Measurements from ENCODE around the gene TFR2.

The TFR2 gene

DNA sequence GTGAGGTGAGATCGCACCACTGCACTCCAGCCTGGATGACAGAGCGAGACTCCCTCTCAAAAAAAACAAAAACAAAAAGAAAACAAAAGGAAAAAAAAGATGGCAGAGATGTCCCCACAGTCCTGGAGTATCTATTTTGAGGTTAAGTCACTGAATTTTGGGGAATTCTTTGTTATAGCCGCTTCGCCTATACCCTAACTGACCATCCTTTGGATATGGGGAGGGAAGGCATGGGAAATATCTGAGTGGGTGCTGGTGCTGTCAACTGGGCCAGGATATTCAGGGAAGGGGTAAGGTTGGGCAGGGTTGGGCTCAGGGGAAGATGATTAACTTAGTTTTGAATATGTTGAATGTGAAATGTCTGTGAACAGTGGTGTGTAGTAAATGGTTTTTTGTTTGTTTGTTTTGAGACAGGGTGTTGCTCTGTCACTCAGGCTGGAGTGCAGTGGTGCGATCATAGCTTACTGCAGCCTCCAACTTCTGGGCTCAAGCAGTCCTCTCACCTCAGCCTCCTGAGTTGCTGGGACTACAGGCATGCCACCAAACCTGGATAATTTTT lies 23.9 kb upstream of the TFR2 start:
- TF ChIP-seq, protein P1, sequence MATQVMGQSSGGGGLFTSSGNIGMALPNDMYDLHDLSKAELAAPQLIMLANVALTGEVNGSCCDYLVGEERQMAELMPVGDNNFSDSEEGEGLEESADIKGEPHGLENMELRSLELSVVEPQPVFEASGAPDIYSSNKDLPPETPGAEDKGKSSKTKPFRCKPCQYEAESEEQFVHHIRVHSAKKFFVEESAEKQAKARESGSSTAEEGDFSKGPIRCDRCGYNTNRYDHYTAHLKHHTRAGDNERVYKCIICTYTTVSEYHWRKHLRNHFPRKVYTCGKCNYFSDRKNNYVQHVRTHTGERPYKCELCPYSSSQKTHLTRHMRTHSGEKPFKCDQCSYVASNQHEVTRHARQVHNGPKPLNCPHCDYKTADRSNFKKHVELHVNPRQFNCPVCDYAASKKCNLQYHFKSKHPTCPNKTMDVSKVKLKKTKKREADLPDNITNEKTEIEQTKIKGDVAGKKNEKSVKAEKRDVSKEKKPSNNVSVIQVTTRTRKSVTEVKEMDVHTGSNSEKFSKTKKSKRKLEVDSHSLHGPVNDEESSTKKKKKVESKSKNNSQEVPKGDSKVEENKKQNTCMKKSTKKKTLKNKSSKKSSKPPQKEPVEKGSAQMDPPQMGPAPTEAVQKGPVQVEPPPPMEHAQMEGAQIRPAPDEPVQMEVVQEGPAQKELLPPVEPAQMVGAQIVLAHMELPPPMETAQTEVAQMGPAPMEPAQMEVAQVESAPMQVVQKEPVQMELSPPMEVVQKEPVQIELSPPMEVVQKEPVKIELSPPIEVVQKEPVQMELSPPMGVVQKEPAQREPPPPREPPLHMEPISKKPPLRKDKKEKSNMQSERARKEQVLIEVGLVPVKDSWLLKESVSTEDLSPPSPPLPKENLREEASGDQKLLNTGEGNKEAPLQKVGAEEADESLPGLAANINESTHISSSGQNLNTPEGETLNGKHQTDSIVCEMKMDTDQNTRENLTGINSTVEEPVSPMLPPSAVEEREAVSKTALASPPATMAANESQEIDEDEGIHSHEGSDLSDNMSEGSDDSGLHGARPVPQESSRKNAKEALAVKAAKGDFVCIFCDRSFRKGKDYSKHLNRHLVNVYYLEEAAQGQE (IDR thresholded peaks at IDR 0.05; ENCODE audit: insufficient read depth in 1 of 2, low read depth in 2 of 2, low read length in 2 of 2), result no peak
- no peak for TF ChIP-seq FOXP2 (optimal IDR thresholded peaks at IDR 0.05; ENCODE audit: borderline replicate concordance, extremely low read depth, extremely low read length, insufficient read depth)
- no peak for TF ChIP-seq TAF1 (IDR thresholded peaks at IDR 0.05; ENCODE audit: borderline replicate concordance, insufficient read depth, low read length)
- no peak for TF ChIP-seq POLR2AphosphoS5 (IDR thresholded peaks at IDR 0.05; ENCODE audit: low read depth, low read length)
- no peak for TF ChIP-seq SIN3A (IDR thresholded peaks at IDR 0.05; ENCODE audit: borderline replicate concordance, insufficient read depth, low read length)

DNA sequence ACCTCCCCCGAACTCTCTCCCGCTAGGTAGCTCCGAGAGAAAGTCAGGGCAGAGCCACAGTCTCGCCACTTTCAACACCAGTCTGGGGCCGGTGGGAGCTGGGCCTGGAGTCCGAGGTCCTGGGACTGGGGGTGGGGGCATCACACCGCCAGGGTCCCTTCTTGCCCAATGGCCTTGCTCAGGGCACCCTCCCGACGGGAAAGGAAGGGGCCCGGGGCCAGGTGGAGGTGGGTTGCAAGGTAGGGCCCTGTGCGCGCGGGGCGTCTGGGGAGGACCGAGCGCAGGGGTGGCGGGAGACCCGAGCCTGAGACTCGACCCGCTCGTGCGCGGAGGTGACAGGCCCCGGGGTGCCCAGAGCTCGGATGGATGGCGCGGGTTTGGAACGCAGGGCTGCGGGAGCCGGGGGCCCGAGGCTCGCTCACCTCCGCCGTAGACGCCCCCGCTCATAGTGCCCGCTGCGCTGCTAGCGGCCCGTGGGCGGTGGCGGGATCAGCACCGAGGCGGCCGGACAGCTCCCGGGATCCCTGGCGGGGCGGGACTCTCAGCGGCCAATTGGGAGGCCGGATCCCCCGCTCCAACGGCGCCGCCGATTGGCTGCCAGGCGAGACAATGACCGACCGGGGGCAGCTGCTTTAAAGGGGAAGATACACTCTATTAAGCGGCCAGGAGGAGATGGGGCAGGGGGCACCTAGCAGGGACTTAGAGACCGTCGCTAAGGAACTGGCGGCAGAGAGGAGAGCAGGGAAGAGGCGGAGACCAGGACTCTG lies 14.7 kb upstream of the TFR2 start, which contains the start of gene ACTL6B:
Gene ACTL6B, minus strand, starts transcription at position 541 of the 767 bp plus-strand sequence. Its CDS starts 94 bp downstream, at position 447.
- no peak for TF ChIP-seq TAF1 (IDR thresholded peaks at IDR 0.05; ENCODE audit: borderline replicate concordance, insufficient read depth, low read length)
- TF ChIP-seq, protein P1 (IDR thresholded peaks at IDR 0.05; ENCODE audit: insufficient read depth in 1 of 2, low read depth in 2 of 2, low read length in 2 of 2), result peak; percentile 94 to 98
- no peak for TF ChIP-seq FOXP2 (optimal IDR thresholded peaks at IDR 0.05; ENCODE audit: borderline replicate concordance, extremely low read depth, extremely low read length, insufficient read depth)
- no peak for TF ChIP-seq SIN3A (IDR thresholded peaks at IDR 0.05; ENCODE audit: borderline replicate concordance, insufficient read depth, low read length)

DNA sequence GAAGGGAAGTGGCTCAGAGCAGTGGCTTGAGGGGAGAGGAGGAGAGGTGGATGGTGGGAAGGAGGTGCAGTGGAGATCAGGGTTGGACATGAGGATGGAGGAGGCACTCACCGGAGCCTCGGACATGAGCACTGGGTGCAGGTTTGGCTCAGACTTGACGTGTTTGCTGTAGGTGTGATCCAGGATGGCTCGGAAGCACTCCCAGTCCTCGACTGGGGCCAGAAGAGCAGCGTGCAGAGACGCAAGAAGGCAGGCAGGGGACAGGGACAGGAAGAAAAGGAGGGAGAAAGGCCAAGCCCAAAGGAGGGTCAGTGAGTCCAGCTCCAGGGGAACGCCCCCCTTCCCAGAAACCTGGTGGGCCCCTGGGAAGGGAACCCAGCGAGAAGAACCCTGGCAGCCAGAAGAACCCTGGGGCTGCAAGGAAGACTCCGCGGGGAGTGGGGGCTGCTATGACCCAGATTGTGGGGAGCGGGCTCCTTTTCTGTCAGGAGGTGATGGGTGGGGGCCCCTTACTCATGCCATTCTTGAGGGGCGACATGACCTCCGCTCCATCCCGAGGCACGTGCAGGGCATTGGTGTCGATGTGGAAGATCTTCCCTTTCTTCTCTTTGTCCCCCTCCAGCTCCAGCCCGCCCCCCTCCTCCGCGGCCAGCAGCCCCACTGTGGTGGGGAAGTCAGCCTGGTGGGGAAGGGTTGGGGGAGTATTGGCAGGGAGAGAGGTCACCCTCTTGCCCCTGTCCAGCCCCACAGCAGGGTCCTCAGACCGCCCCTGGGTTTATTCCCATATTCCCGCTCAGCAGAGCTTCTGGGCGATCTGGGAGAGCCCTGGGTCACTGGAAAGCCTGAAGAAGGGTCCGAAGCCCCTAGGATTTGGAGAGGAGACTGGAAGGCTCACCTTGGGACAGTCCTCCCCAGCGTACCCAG lies 13.8 kb upstream of the TFR2 start:
- TF ChIP-seq TAF1 (IDR thresholded peaks at IDR 0.05; ENCODE audit: borderline replicate concordance, insufficient read depth, low read length), result no peak
- TF ChIP-seq, protein P1 (IDR thresholded peaks at IDR 0.05; ENCODE audit: insufficient read depth in 1 of 2, low read depth in 2 of 2, low read length in 2 of 2), result no peak
- TF ChIP-seq FOXP2 (optimal IDR thresholded peaks at IDR 0.05; ENCODE audit: borderline replicate concordance, extremely low read depth, extremely low read length, insufficient read depth), result no peak
- no peak for TF ChIP-seq SIN3A (IDR thresholded peaks at IDR 0.05; ENCODE audit: borderline replicate concordance, insufficient read depth, low read length)
- TF ChIP-seq POLR2AphosphoS5 (IDR thresholded peaks at IDR 0.05; ENCODE audit: low read depth, low read length), result no peak

DNA sequence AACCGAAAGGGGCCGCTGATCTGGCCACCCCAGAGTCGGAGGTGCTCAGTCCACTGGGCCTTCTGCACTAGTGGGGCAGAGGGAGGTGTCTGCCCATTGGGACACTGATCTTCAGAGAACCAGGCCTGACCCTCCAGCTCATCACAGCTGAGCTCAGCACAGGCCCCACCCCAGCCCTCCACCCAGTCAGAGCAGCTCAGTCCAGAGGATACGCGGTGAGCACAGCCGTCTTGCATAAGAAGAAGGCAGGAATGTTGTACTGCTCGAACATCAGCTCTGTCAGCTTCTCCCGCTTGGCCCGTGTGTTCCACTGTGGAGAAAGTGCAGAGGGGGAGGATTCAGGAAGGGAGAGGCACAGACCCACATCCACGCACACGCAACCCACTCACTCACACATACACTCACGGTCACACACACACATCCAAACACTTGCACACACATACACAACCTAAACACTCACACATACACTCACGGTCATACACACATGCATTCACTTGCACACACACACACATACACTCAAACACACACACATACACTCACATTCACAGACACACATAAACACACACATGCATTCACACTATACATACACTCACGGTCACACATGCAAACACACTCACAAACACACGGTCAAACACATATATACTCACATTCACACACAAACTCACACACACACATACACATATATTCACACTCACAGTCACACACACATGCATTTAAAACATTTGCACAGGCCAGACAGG lies 8.6 kb upstream of the TFR2 start:
- TF ChIP-seq, protein P1 (IDR thresholded peaks at IDR 0.05; ENCODE audit: insufficient read depth in 1 of 2, low read depth in 2 of 2, low read length in 2 of 2), result no peak
- TF ChIP-seq TAF1 (IDR thresholded peaks at IDR 0.05; ENCODE audit: borderline replicate concordance, insufficient read depth, low read length) (no peak), POLR2AphosphoS5 (IDR thresholded peaks at IDR 0.05; ENCODE audit: low read depth, low read length) (no peak), FOXP2 (optimal IDR thresholded peaks at IDR 0.05; ENCODE audit: borderline replicate concordance, extremely low read depth, extremely low read length, insufficient read depth) (no peak), SIN3A (IDR thresholded peaks at IDR 0.05; ENCODE audit: borderline replicate concordance, insufficient read depth, low read length) (no peak)

Measured in PFSK-1 (cell line).